HG03378 (cell line): ENCODE measurements around the gene DPF3.

Source experiments
- ATAC-seq: cut with Tn5 transposase; IDR thresholded peaks from one replicate; pipeline ENCODE4 v1.9.1; 2021; ENCODE audit warnings: mild to moderate bottlenecking, moderate library complexity; ENCODE audit not compliant: unreplicated experiment

Gene DPF3

DNA sequence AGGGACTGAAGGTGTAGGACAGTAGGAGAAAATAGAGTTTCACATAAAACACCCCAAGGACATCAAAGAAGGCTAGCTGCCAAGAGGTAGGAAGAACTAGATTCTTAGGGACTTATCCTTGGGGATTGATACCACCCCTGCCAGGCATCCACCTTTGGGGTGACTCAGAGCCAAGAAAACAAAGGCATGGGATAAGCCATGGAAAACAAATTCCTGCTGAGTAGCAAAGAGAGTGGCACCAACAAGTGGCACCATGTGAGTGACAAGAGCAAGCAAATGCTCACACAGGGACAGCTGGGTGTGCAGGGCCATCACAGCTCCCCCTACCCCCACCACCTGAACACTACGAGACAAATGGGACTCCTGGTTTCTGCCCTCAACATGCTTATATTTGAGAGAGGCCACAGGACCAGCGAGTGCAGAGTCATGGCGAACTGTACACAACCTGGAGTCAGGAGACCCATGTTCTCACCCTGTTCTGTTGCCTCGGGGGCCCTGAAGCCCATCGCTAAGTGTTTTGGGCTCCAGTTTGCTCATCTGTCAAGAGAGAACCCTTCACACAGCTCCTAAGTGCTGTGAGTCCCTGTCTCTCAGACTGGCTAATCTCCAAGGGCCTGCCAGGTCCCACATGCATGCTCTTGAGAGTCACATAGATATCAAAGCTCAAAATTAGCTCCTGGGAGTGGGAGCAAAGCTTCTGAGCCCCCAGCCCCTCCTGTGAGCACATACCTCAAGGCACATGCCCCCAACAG is 91.9 kb downstream of the DPF3 start:
- no peak for ATAC-seq

DNA sequence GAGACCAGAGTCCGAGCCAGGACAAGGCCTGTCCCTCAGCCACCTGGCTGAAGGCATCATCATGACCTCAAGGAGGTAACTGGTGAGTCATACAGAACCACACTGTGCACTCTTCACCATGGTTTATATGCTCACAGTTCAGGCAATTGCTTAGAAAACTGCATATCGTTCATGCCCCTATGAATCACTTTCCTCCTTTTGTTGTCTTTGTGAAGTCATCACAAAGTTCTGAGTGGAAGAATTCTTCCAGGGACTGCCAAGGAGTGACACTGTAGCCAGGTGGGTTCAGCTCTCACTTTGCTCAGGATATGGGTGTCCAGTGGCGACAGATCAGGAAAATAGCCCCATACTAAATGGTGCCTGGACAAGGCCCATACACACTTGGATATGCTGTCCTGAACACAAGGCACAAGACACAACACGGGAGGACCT is 92.5 kb downstream of the DPF3 start:
- no peak for ATAC-seq

DNA sequence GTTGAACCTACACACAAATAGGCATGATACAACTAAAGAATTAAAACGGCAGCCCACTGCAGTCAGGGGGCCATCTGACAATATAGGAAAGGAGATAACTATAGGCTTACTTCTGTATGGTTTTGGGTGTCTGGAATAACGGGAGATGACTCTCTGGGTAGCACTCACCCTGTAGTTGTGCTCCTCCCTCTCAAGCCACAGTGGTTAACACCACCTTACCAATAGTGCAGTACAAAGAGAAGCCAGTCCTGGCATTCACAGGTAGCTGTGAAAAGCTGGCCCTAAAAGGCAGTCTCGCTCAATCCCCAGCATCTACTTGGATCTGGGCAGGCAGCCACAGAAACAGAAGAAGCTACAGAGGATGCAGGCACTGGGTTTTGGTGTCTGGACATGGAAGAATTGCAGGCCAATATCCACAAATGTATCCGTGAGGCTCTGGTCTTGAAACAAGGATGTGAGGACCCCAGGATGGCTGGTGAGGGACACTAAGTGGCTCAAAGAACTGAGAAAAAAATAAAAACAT is 93.0 kb downstream of the DPF3 start:
- no peak for ATAC-seq

DNA sequence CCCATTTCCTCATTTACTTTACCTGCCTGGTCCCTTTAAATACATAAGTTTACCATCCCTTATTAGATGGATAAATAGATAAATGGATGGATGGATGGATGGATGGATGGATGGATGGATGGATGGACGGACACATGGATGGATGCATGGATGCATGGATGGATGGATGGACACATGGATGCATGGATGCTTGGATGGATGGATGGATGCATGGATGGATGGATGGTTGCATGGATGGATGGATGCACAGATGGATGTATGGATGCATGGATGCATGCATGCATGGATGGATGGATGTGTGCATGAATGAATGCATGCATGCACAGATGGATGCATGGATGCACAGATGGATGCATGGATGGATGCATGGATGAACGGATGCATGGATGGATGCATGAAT is 93.6 kb downstream of the DPF3 start:
- no peak for ATAC-seq

DNA sequence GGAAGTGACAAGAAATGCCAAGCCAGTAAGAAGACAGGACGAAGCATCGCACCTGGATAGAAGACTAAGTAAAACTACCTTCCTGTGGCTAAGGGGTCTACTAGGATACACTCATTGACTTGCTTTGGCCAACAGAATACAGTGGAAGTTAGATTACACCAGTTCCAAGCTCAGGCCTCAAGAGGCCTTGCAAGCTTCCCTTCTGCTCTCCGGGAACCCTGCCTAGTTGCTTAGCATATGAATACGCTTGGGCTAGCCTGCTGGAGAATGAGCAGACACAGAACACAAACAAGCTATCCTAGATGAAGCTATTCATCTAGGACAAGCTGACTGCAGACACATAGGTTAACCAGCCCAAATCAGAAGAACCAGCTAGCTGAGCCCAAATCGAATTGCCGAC is 97.0 kb downstream of the DPF3 start:
- ATAC-seq: no peak

DNA sequence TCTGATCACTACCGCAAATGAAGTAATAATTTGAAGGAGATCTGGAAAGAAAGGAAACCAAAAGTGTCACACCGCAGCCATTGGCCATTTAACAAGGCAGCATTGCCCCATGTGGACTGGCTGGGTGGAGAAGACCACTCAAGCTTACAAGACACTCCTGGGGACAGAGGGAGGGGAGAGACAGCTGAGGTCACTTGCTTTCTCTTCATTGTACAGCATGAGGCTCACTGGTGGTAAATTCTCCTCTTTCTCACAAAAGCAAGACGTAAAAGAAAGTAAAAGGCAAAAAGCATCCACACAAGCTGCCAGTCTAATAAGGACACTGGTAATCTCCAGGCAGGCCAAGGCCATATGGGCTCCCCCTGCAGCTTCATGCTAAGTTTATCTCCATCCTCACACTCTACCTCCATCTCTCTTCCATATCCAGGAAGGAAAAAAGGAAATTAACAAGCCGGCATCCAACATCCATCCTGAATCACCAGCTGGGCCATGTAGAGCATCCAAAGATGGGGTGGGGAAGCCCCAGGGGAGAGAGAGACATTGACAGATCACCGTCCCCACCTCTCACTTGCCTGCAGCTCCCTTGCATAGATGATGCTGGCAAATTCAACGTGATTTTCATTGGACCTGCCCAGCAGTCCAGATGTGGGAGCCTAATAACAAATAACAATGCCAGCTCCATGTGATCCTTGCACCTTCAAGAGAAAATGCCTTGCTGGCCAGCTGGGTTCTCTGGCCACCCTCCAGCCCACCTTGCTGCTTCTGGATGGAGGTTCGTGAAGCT is 100.6 kb downstream of the DPF3 start:
- ATAC-seq: no peak

DNA sequence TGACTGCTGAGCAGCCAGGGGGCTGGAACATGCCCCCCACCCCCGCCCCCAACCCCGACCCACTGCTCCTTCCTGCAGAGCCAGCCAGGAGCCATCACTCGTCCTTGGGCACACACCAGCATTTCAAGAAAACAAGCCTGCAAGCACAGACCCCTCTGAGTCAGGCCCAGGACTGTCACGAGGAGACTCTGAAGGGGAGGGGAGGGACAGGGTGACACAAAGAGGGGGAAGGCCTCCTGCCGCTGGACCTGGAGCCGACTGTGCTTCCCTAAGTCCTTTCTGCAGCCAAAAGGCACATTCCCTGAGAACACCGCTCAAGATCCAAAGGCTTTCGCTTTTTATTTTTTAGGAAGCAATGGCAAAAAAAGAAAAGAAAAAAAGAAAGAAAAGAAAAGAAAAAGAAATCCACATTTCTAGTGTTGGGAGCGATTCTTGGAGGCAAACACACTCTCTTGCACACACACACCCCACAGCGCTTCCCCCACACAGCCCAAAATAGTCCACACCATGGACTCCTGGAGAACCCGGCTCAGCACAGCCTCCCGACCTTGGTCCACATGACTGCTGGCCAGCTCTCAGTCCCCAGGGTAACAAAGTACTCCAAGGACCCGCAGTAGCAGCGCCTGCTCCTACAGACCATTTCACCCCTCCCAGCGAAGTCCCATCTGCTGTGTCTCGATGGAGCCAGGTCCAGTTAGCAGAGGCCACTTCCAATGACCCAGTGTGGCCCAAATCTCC is 101.7 kb downstream of the DPF3 start:
- no peak for ATAC-seq

DNA sequence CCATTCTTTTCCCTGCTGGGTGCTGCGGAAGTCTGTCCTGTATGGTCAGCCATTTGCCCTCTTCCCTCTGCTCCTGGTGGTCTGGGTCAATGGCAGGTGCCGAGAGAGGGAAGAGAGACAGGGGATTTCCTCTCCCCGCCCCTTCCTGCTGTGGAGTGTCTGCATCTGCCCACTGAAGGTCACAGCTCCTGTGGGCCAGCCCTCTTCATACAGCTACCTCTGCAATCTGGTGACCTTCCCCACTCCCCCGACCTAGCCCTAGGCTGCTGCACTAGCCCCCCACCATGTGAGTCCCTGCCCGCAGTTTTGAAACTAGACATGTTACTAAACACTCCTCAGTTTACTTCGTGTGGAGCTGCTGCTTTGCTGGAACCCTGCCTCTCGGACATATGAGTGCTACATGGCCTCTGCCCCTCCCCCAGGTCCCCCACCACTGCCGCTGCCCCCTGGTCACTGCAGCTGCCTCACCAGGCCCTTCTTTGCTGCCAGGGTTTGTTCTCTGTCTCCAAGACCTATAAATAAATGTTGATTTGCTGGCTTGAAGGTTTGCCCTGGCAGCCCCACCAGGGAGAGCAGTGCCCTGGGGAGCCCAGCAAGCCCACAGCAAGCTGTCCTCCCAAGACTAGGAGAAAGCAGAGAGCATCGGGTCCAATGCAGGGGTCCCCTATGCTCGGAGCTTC is 102.9 kb downstream of the DPF3 start:
- no peak for ATAC-seq

DNA sequence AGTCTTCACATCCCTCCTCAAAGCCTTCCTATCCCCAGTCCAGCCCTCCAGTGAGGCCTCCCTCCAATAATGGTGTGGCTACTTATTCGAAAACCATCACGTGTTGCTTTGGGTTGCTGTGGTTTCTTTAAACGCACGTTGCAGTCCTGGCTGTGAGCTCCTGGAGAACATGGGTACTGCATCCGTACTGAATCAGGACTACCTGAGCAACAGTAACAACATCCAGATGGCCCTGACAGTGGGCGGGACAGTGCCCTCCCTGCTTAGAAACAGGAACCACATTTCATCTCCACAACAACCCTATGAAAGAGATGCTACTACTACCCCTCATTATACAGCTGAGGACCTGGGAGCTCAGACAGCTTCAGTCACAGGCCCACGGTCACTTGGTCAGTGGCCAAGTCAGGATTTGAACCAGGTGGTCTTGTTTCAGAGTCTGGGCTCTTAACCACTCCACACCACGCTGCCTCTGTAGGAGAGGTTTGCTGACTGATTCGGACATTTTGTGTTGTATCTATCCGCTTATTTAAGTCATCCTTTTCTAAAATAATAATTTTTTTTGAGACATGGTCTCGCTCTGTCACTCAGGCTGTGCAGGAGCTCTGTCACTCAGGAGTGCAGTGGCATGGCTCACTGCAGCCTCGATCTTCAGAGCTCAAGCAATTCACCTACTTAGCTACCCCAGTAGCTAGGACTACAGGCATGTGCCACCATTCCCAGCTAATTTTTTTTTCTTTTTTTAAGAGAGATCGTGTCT is 104.8 kb downstream of the DPF3 start:
- ATAC-seq: no peak

DNA sequence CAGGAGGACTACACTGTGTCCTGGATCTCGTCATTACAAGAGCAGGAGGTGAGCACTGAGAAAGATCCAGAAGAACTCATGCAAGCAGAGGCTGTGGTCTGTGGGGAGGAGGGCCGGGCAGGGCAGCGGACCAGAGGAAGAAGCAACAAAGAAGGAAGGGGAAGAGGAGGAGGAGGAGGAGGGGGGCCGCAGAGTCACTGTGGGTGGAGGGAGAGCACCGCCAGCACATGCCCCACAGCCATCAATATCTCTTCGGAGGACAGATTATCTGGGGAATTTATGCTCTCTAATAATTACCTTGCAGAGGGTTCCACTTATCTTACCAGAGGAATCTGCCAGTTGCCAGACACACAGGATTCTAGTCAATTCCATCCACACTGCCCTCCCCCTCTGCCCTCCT is 105.6 kb downstream of the DPF3 start:
- no peak for ATAC-seq

DNA sequence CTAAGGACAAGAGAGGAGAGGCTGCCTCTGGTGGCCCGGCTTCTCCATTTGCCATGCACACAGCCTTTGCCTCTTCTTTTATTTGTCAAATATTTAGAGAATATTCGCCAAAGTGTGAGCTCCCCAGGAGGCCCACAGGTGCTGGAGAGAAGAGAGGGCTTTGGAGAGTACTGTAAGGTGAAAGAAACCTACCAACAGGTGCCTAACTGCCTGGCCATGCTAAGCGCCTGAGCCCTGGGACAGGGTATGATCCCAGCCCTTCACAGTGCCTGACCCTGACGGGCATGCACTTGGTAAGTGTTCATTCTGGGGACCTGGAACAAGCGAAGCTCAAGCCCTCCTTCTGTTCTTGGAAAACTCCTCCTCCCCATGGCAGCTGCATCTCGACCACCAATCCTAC is 106.1 kb downstream of the DPF3 start:
- no peak for ATAC-seq

DNA sequence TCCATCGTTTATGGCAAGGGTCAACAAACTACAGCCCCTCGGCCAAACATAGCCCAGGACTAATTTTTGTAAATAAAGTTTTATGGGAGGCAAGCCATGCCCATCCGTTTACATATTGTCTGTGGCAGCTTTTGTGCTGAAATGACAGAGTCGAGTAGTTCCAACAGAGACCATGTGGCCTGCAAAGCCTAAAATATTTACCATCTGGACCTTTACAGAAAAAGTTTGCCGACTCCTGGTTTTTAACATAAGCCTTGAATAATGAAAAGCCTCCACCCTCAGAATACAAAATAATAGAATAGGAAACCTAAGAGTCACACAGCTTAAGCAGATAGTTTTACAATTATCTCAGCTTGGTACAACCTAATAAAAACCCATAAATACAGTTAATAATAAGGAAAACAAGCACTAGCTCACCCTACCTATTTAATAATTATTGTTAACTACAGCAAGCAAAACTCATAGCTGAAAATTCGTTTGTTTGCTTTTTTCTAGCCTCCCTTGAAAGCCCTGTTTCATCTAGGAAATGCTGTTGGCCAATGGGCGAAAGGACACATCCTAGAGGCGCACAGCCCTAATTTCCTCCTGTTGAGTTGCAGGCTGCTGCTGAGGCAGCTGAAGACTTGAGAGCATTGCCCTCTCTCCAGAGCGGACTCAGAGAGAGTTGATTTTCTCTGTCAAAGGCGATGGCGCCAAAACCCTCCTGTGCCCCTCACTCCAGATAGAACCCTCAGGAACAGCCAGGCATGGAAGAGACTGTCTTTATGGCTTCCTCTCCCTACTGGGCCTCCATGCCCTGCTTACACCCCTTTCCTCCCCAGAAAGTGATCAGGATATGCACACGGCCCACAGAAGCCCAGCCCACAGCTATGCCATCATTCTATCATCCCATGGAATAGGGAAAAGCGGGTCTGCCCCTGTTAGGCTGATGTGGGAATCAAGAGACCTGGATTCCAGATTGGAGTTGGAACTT is 107.2 kb downstream of the DPF3 start:
- ATAC-seq: no peak

DNA sequence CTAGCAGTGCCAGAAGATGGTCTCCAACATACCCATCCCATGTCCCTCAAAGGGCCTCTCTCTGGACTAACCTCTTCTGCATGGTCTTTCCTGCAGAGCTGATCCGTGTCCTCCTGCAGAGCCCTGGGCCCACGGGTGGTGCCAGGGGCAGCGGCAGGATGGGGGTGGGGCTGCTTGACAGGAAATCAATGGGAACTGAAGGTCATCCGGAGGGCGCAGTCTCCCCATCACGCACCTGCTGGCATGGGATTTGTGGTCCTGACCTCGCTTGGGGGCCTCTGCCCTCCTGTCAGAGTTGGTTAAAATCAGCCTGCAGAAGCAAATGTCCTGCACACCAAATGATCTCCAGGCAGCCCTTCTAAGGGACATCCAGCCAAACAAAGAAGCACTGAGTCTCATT is 110.2 kb downstream of the DPF3 start:
- ATAC-seq: no peak

DNA sequence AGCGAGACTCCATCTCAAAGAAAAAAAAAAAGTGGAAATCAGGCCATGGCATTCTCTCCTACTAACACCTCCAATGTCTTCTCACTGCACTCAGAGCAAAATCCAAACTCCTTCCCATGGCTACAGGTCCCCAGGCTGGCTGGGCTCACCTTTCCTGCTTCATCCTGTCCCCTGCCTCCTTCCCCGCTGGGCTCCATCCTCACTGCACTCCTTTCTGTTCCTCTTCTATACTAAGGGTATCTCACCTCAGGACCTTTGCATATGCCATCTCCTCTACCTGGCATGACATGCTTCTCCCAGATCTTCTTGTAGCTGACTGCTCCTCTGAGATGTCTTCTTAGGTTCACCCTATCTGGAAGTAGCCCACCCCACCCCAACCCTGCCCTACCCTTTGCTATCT is 111.1 kb downstream of the DPF3 start:
- ATAC-seq: no peak

DNA sequence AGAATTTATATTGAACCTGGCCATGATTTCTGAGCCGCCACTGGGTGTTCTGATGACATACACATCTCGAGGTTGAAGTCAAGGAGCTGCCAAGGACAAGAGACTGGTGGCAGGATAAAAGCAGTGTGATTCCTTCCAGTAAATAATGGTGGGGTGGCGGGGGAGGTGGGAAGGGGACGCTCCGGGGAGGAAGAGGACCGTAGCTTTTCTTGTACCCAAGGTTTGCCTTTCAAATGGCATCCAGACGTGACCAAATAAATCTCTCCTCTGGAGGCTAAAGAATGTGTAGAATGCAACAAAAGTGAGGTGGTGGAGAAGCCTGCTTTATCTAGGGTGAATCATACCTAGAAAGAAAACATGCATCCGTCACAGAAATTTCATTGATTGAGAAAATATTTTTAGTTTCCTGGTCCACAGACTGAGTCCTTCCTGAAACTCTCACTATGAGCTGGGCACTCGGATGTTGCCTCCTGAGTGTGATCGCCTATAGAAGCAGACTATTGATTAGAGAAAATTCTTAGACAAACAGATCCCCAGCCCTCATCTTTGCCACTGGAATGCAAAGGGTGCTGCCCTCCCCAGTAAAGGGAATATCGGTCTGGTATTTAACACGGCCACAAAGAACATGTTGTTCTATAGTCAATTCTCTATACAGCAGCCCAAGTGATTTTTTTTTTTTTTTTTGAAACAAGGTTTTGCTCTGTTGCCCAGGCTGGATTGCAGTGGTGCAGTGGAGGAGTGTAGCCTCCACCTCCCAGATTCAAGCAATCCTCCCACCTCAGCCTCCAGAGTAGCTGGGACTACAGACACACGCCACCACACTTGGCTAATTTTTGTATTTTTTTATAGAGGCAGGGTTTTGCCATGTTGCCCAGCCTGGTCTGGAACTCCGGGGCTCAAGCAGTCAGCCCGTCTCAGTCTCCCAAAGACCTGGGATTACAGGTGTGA is 112.1 kb downstream of the DPF3 start:
- no peak for ATAC-seq

DNA sequence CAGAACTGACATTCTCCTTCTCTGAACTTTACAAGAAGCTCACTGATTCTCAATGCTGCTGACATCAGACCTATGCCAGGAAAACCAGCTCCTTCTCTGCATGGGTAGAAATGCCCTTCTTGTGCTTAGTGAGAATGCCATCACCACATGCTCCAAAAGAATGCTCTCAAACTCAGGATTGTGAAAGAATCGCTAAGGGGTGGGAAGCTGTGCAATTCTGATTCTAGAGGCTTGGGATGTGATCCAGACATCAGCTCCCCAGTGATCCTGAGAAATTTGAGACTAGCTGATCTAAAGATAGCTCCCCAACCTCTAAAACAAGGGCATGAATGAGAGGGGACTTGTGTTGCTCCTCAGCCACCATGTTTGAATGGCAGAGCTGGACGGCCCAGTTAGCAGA is 113.2 kb downstream of the DPF3 start:
- ATAC-seq: no peak

DNA sequence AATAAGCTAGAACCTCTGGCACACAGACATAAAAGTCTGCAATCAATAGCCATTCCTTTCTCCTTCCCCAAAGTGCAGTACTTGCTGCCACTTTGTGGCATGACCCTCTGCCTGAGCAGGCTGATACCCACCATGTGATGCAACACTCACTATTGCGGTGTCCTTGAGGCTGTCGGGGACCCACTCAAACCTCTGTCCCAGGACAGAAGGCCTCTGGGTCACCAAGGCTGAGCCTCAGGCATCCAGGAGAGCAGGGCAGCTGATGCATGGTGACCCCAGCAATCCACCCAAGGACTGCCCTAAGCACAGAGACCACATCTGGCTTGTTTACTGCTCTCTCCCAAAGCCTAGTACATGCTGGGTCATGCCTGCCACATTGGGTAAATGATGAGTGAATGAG is 114.2 kb downstream of the DPF3 start:
- no peak for ATAC-seq

DNA sequence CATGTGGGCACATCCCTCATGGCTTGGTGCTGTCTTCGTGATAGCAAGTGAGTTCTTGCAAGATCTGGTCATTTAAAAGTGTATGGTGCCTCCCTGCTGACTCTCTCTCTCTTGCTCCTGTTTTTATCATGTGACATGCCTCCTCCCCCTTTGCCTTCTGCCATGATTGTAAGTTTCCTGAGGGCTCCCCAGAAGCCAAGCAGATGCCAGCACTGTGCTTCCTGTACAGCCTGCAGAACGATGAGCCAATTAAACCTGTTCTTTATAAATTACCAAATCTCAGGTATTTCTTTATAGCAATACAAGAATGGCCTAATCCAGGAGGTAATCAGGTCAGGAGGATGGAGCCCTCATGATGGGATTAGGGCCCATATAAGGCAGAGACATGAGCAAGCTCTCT is 116.3 kb downstream of the DPF3 start:
- no peak for ATAC-seq
